Astrocyte (in vitro differentiated cells and primary cell): ENCODE measurements around the gene MTA3.

Source experiments
- CTCF ChIP-seq: IDR thresholded peaks from 2 replicates; pipeline ENCODE4 v1.5.1; 2011; ENCODE audit warnings: low read depth, mild to moderate bottlenecking, inconsistent platforms, low read length, moderate library complexity; ENCODE audit not compliant: insufficient read depth
- EZH2 ChIP-seq: IDR thresholded peaks from 2 replicates; pipeline ENCODE4 v1.6.1; 2012; ENCODE audit warnings: mild to moderate bottlenecking, low read length, inconsistent platforms; ENCODE audit not compliant: insufficient read depth

GRCh38 chr2:42788478-42788793, 220.0 kb downstream of the MTA3 start:
- TF ChIP-seq CTCF = no peak
- TF ChIP-seq EZH2 = no peak
